ENCODE measurements around the gene MIEF1. TPM values are rescaled to one million over a fixed set of nuclear protein-coding genes. Genes with fewer than 3 reads are reported as not detected.

MIEF1 gene
- total and polyA plus RNA-seq, 4 donors = 7.1 to 28.9 (median 17.4) TPM

- ATAC-seq (ENCODE audit: insufficient read depth, low FRiP score) = no peak
- peaks cover 0 to 3% (median 0%) of the 10 kb centered on the region in 4 donors for H3K9me3 ChIP-seq (ENCODE audit: control insufficient read depth in 4 of 4, insufficient read depth in 3 of 4, low read length in 3 of 4)
- H3K4me3 ChIP-seq = no peak overlapping the region
- H3K9ac ChIP-seq (ENCODE audit: insufficient read depth in 1 of 2, low read length in 2 of 2) = no peak overlapping the region
- WGBS, 2 donors = 26% methylated on average over 39 of the region's 39 CpGs
- DNase-seq = peak; percentile 67 to 74 (median 70)
- TF ChIP-seq CTCF (IDR thresholded peaks at IDR 0.05; ENCODE audit: control extremely low read depth, extremely low read depth) = no peak
- H3K36me3 ChIP-seq (ENCODE audit: control insufficient read depth in 4 of 4, insufficient read depth in 4 of 4, low read length in 4 of 4) = no peaks in the 10 kb centered on the region
- no peaks in the 10 kb centered on the region for H3K4me1 ChIP-seq (ENCODE audit: control insufficient read depth in 5 of 5, insufficient read depth in 5 of 5, low read length in 5 of 5)
- H3K27ac ChIP-seq (ENCODE audit: low read depth in 1 of 2, low read length in 1 of 2) = no peak overlapping the region
- H3K27me3 ChIP-seq (ENCODE audit: control insufficient read depth in 3 of 3, insufficient read depth in 3 of 3, low read length in 2 of 3) = peaks cover 3 to 23% (median 7%) of the 10 kb centered on the region in 3 donors
Observed at GRCh38 chr22:39545386-39546365, 43.6 kb downstream of the MIEF1 start.

GRCh38 chr22:39546889-39547586 lies 44.9 kb downstream of the MIEF1 start:
- Histone ChIP-seq H3K27ac (ENCODE audit: low read depth in 1 of 2, low read length in 1 of 2) (no peak overlapping the region), H3K27me3 (ENCODE audit: control insufficient read depth in 3 of 3, insufficient read depth in 3 of 3, low read length in 2 of 3) (peaks cover 3 to 25% (median 7%) of the 10 kb centered on the region in 3 donors), H3K4me1 (ENCODE audit: control insufficient read depth in 5 of 5, insufficient read depth in 5 of 5, low read length in 5 of 5) (no peaks in the 10 kb centered on the region), H3K9me3 (ENCODE audit: control insufficient read depth in 4 of 4, insufficient read depth in 3 of 4, low read length in 3 of 4) (peaks cover 0 to 3% (median 0%) of the 10 kb centered on the region in 4 donors), H3K36me3 (ENCODE audit: control insufficient read depth in 4 of 4, insufficient read depth in 4 of 4, low read length in 4 of 4) (no peaks in the 10 kb centered on the region), H3K9ac (ENCODE audit: insufficient read depth in 1 of 2, low read length in 2 of 2) (no peak overlapping the region), H3K4me3 (no peak overlapping the region)
- WGBS, 2 donors = 51 to 64% methylated on average over 5 of the region's 5 CpGs
- no peak for TF ChIP-seq CTCF (IDR thresholded peaks at IDR 0.05; ENCODE audit: control extremely low read depth, extremely low read depth)
- DNase-seq = no peak
- ATAC-seq (ENCODE audit: insufficient read depth, low FRiP score) = no peak

GRCh38 chr22:39547587-39547947 lies 45.5 kb downstream of the MIEF1 start:
- H3K27me3 ChIP-seq (ENCODE audit: control insufficient read depth in 3 of 3, insufficient read depth in 3 of 3, low read length in 2 of 3) = peaks cover 3 to 25% (median 7%) of the 10 kb centered on the region in 3 donors
- H3K27ac ChIP-seq (ENCODE audit: low read depth in 1 of 2, low read length in 1 of 2) = no peak overlapping the region
- no peak overlapping the region for H3K4me3 ChIP-seq
- H3K36me3 ChIP-seq (ENCODE audit: control insufficient read depth in 4 of 4, insufficient read depth in 4 of 4, low read length in 4 of 4) = no peaks in the 10 kb centered on the region
- 48 to 49% methylated on average over 2 of the region's 2 CpGs for WGBS, 2 donors
- H3K4me1 ChIP-seq (ENCODE audit: control insufficient read depth in 5 of 5, insufficient read depth in 5 of 5, low read length in 5 of 5) = no peaks in the 10 kb centered on the region
- DNase-seq (no peak), ATAC-seq (ENCODE audit: insufficient read depth, low FRiP score) (no peak)
- no peak for TF ChIP-seq CTCF (IDR thresholded peaks at IDR 0.05; ENCODE audit: control extremely low read depth, extremely low read depth)
- no peak overlapping the region for H3K9ac ChIP-seq (ENCODE audit: insufficient read depth in 1 of 2, low read length in 2 of 2)
- H3K9me3 ChIP-seq (ENCODE audit: control insufficient read depth in 4 of 4, insufficient read depth in 3 of 4, low read length in 3 of 4) = peaks cover 0 to 3% (median 0%) of the 10 kb centered on the region in 4 donors
